Measurements from ENCODE around the gene HRH1. TPM values are rescaled to one million over a fixed set of nuclear protein-coding genes. Genes with fewer than 3 reads are reported as not detected.
"Not testable (repeated sequence)": the region's sequence is repeated elsewhere in the genome, so short reads cannot be mapped to it uniquely, and the experiment has no call there.

The HRH1 gene
- total and polyA plus RNA-seq, 2 of the 13 experiments (the other 11 are each of a cell fraction or from before 2014, with no cell fraction given) = not detected

DNA sequence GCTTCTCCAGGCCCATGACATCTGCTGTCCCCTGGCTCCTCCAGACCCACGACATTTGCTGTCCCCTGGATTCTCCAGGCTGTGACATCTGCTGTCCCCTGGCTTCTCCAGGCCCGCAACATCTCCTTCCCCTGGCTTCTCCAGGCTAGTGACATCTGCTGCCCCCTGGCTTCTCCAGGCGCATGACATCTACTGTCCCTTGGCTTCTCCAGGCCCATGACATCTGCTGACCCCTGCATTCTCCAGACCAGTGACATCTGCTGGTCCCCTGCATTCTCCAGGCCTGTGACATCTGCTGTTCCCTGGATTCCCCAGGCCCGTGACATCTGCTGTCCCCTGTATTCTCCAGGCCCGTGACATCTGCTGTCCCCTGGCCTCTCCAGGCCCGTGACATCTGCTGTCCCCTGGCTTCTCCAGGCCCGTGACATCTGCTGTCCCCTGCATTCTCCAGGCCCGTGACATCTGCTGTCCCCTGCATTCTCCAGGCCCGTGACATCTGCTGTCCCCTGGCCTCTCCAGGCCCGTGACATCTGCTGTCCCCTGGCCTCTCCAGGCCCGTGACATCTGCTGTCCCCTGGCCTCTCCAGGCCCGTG is 12.6 kb downstream of the HRH1 start:
- peak; percentile 17; the same call in 1 of the 2 replicates for TF ChIP-seq STAG1 (CRISPR knock-in tag; IDR thresholded peaks at IDR 0.05)
- TF ChIP-seq, protein P1, sequence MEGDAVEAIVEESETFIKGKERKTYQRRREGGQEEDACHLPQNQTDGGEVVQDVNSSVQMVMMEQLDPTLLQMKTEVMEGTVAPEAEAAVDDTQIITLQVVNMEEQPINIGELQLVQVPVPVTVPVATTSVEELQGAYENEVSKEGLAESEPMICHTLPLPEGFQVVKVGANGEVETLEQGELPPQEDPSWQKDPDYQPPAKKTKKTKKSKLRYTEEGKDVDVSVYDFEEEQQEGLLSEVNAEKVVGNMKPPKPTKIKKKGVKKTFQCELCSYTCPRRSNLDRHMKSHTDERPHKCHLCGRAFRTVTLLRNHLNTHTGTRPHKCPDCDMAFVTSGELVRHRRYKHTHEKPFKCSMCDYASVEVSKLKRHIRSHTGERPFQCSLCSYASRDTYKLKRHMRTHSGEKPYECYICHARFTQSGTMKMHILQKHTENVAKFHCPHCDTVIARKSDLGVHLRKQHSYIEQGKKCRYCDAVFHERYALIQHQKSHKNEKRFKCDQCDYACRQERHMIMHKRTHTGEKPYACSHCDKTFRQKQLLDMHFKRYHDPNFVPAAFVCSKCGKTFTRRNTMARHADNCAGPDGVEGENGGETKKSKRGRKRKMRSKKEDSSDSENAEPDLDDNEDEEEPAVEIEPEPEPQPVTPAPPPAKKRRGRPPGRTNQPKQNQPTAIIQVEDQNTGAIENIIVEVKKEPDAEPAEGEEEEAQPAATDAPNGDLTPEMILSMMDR (CRISPR knock-in tag; IDR thresholded peaks at IDR 0.05) = peak; percentile 54
- WGBS (ENCODE audit: low lambda C conversion rate) = 2% methylated on average over 7 of the region's 12 CpGs
- FAIRE-seq; H4K20me1 ChIP-seq (ENCODE audit: insufficient read depth, low read length); H2AFZ ChIP-seq (ENCODE audit: low read length); in situ Hi-C loops (cut with HindIII; ENCODE audit: extremely low pct_ligation_motif_present, low pct_unique_long_range_greater_than_20kb); CTCF ChIA-PET (ENCODE audit: low intra/inter-chr PET ratio, low total read pairs); H3K79me2 ChIP-seq (ENCODE audit: insufficient read depth, low read length); H3K27ac ChIP-seq (ENCODE audit: extremely low read length, insufficient read depth, low read length); BruUV-seq (replicated peaks); H3K9ac ChIP-seq (ENCODE audit: insufficient read depth, low read depth, low read length); intact Hi-C loops (cut with micrococcal nuclease; ENCODE audit: unreplicated experiment); H3K4me2 ChIP-seq (ENCODE audit: low read depth, low read length); H3K36me3 ChIP-seq (replicated peaks in 1 of 2; ENCODE audit: control insufficient read depth in 1 of 2, insufficient read depth in 2 of 2, low read length in 2 of 2); H3K9me3 ChIP-seq (ENCODE audit: low read length); H3K4me1 ChIP-seq (ENCODE audit: insufficient read depth, low read length); POLR2A ChIA-PET; H3K4me3 ChIP-seq (replicated peaks in 1 of 3; ENCODE audit: insufficient read depth in 1 of 3, low read depth in 2 of 3, low read length in 3 of 3): not testable (repeated sequence)
- peak; percentile 53; the same call in 2 of the 3 replicates for ATAC-seq
- H3K27me3 ChIP-seq (ENCODE audit: control insufficient read depth in 1 of 2, insufficient read depth in 2 of 2, low read length in 2 of 2) = peaks cover 1 to 44% of the 10 kb centered on the region in 2 experiments; a peak in 3 of 5 replicates
- peak; percentile 15 for DNase-seq (ENCODE audit: low spot score)

DNA sequence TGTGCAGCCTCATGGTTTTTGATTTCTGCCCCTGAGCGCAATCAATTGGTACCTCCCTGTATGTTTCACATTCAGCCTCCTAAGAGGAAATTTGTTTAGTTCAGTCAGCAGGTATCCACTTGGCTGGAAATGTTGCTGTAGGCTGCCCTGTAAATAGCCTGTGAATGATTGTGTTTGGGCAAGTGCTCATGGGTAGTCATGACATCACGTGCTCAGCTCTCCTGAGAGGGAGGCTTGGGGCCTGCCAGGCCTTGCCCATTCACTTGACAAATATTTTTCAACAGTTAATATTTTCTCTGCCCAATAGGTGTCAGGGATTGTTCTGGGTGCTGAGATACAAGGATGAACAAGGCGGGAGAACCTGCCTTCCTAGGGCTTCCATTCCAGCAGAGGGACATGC is 13.3 kb downstream of the HRH1 start:
- Histone ChIP-seq H3K79me2 (ENCODE audit: insufficient read depth, low read length) (no peaks in the 10 kb centered on the region), H3K4me1 (ENCODE audit: insufficient read depth, low read length) (no peaks in the 10 kb centered on the region), H3K27ac (ENCODE audit: extremely low read length, insufficient read depth, low read length) (no peak overlapping the region), H3K4me2 (ENCODE audit: low read depth, low read length) (no peak overlapping the region), H2AFZ (ENCODE audit: low read length) (no peak overlapping the region), H3K36me3 (replicated peaks in 1 of 2; ENCODE audit: control insufficient read depth in 1 of 2, insufficient read depth in 2 of 2, low read length in 2 of 2) (no peaks in the 10 kb centered on the region), H3K27me3 (ENCODE audit: control insufficient read depth in 1 of 2, insufficient read depth in 2 of 2, low read length in 2 of 2) (peaks cover 1 to 49% of the 10 kb centered on the region in 2 experiments; a peak in 3 of 5 replicates), H3K4me3 (replicated peaks in 1 of 3; ENCODE audit: insufficient read depth in 1 of 3, low read depth in 2 of 3, low read length in 3 of 3) (no peak overlapping the region), H3K9ac (ENCODE audit: insufficient read depth, low read depth, low read length) (no peak overlapping the region), H3K9me3 (ENCODE audit: low read length) (no peaks in the 10 kb centered on the region), H4K20me1 (ENCODE audit: insufficient read depth, low read length) (no peaks in the 10 kb centered on the region)
- no peak for DNase-seq (ENCODE audit: low spot score)
- ATAC-seq = no peak
- WGBS (ENCODE audit: low lambda C conversion rate) = 64% methylated on average over 3 of the region's 3 CpGs
- in situ Hi-C loops (cut with HindIII; ENCODE audit: extremely low pct_ligation_motif_present, low pct_unique_long_range_greater_than_20kb) (no loop called here), intact Hi-C loops (cut with micrococcal nuclease; ENCODE audit: unreplicated experiment) (no loop called here)
- no TSS peak for BruUV-seq (replicated peaks)
- ChIA-PET POLR2A (no interaction called here), CTCF (ENCODE audit: low intra/inter-chr PET ratio, low total read pairs) (no interaction called here)
- FAIRE-seq = no peak
- TF ChIP-seq ZNF549 (CRISPR knock-in tag; IDR thresholded peaks at IDR 0.05) = no peak
- TF ChIP-seq, protein P2, sequence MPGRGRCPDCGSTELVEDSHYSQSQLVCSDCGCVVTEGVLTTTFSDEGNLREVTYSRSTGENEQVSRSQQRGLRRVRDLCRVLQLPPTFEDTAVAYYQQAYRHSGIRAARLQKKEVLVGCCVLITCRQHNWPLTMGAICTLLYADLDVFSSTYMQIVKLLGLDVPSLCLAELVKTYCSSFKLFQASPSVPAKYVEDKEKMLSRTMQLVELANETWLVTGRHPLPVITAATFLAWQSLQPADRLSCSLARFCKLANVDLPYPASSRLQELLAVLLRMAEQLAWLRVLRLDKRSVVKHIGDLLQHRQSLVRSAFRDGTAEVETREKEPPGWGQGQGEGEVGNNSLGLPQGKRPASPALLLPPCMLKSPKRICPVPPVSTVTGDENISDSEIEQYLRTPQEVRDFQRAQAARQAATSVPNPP (CRISPR knock-in tag; IDR thresholded peaks at IDR 0.05) = no peak
- TF ChIP-seq, protein P3, sequence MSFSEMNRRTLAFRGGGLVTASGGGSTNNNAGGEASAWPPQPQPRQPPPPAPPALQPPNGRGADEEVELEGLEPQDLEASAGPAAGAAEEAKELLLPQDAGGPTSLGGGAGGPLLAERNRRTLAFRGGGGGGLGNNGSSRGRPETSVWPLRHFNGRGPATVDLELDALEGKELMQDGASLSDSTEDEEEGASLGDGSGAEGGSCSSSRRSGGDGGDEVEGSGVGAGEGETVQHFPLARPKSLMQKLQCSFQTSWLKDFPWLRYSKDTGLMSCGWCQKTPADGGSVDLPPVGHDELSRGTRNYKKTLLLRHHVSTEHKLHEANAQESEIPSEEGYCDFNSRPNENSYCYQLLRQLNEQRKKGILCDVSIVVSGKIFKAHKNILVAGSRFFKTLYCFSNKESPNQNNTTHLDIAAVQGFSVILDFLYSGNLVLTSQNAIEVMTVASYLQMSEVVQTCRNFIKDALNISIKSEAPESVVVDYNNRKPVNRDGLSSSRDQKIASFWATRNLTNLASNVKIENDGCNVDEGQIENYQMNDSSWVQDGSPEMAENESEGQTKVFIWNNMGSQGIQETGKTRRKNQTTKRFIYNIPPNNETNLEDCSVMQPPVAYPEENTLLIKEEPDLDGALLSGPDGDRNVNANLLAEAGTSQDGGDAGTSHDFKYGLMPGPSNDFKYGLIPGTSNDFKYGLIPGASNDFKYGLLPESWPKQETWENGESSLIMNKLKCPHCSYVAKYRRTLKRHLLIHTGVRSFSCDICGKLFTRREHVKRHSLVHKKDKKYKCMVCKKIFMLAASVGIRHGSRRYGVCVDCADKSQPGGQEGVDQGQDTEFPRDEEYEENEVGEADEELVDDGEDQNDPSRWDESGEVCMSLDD (CRISPR knock-in tag; IDR thresholded peaks at IDR 0.05; ENCODE audit: borderline replicate concordance) = no peak
- TF ChIP-seq BORCS8-MEF2B (CRISPR knock-in tag; IDR thresholded peaks at IDR 0.05) = no peak
- TF ChIP-seq NFKB2 (CRISPR knock-in tag; IDR thresholded peaks at IDR 0.05; ENCODE audit: borderline replicate concordance) = no peak
- TF ChIP-seq NFE2L1 (CRISPR knock-in tag; IDR thresholded peaks at IDR 0.05; ENCODE audit: borderline replicate concordance) = no peak
- TF ChIP-seq ZNF20 (CRISPR knock-in tag; IDR thresholded peaks at IDR 0.05) = no peak
- no peak for TF ChIP-seq ZNF672 (CRISPR knock-in tag; IDR thresholded peaks at IDR 0.05)
- TF ChIP-seq, protein P4, sequence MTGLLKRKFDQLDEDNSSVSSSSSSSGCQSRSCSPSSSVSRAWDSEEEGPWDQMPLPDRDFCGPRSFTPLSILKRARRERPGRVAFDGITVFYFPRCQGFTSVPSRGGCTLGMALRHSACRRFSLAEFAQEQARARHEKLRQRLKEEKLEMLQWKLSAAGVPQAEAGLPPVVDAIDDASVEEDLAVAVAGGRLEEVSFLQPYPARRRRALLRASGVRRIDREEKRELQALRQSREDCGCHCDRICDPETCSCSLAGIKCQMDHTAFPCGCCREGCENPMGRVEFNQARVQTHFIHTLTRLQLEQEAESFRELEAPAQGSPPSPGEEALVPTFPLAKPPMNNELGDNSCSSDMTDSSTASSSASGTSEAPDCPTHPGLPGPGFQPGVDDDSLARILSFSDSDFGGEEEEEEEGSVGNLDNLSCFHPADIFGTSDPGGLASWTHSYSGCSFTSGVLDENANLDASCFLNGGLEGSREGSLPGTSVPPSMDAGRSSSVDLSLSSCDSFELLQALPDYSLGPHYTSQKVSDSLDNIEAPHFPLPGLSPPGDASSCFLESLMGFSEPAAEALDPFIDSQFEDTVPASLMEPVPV (CRISPR knock-in tag; IDR thresholded peaks at IDR 0.05) = no peak
